Measurements from ENCODE around the gene PRSS2.

Gene PRSS2

DNA sequence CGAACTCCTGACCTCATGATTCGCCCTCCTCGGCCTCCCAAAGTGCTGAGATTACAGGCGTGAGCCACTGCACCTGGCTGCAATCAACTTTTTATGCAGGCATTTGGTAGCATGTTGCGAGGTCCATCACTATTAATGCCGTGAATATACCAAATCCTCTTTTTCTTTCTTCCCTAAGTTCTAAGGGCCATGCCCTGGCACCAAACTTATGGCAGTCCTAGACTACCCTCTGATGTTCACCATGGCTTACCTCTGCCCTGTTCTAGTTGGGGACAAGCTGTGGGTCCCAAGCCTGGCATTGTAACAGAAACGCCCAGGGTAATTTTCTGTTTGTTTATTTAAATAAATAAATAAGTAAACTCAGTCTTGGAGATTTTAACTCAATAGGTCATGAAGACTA, 13.3 kb downstream of the PRSS2 start:
- no peak overlapping the region for H3K4me3 ChIP-seq (ENCODE audit: low read length)
- DNase-seq (ENCODE audit: low read depth) = no peak
- TF ChIP-seq, protein P1, sequence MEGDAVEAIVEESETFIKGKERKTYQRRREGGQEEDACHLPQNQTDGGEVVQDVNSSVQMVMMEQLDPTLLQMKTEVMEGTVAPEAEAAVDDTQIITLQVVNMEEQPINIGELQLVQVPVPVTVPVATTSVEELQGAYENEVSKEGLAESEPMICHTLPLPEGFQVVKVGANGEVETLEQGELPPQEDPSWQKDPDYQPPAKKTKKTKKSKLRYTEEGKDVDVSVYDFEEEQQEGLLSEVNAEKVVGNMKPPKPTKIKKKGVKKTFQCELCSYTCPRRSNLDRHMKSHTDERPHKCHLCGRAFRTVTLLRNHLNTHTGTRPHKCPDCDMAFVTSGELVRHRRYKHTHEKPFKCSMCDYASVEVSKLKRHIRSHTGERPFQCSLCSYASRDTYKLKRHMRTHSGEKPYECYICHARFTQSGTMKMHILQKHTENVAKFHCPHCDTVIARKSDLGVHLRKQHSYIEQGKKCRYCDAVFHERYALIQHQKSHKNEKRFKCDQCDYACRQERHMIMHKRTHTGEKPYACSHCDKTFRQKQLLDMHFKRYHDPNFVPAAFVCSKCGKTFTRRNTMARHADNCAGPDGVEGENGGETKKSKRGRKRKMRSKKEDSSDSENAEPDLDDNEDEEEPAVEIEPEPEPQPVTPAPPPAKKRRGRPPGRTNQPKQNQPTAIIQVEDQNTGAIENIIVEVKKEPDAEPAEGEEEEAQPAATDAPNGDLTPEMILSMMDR (conservative IDR thresholded peaks at IDR 0.05; ENCODE audit: low read depth, low read length) = no peak

DNA sequence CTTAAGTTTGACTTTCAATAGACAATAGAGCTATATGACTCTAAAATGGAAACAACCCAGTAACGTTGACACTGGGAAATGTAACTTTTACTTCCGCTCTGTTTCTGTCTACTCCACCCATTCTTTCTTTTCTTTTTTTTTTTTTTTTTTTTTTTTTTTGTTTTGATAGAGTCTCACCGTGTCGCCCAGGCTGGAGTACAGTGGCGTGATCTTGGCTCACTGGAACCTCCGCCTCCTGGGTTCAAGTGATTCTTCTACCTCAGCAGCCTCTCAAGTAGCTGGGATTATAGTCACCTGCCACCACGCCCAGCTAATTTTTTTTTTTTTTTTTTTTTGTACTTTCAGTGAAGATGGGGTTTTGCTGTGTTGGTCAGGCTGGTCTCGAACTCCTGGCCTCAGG, 13.9 kb downstream of the PRSS2 start:
- H3K4me3 ChIP-seq (ENCODE audit: low read length) = no peak overlapping the region
- DNase-seq (ENCODE audit: low read depth) = no peak
- TF ChIP-seq, protein P1 (conservative IDR thresholded peaks at IDR 0.05; ENCODE audit: low read depth, low read length) = no peak

DNA sequence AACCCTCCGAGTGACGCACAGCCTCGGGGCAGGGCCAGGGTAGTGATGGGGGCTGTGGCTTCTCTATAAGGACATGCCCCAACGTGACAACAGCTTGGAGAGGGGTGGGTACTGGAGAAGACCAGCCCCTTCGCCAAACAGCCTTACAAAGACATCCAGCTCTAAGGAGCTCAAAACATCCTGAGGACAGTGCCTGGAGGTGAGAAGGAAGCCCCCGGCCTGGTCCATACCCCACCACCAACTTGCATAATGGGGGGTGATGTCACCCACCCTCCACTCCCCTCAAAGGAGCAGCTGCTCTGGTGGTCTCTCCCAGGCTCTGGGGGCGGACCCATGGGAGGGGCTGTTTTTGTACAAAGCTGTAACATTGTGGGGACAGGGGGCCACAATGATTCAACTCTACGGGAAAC, 15.1 kb downstream of the PRSS2 start:
- no peak for DNase-seq (ENCODE audit: low read depth)
- H3K4me3 ChIP-seq (ENCODE audit: low read length) = no peak overlapping the region
- TF ChIP-seq, protein P1 (conservative IDR thresholded peaks at IDR 0.05; ENCODE audit: low read depth, low read length) = no peak

DNA sequence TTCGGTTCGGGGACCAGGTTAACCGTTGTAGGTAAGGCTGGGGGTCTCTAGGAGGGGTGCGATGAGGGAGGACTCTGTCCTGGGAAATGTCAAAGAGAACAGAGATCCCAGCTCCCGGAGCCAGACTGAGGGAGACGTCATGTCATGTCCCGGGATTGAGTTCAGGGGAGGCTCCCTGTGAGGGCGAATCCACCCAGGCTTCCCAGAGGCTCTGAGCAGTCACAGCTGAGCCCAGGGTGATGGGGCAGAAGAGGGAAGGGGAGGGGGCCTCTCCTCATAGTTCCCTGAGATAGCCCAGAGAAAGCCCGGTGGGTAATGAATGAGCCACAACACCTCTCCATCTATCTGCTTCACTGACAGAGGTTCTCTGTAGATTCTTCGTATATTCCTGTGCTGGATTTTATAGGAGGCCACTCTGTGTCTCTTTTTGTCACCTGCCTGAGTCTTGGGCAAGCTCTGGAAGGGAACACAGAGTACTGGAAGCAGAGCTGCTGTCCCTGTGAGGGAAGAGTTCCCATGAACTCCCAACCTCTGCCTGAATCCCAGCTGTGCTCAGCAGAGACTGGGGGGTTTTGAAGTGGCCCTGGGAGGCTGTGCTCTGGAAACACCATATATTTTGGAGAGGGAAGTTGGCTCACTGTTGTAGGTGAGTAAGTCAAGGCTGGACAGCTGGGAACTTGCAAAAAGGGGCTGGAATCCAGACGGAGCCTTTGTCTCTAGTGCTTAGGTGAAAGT, 16.4 kb downstream of the PRSS2 start:
- DNase-seq (ENCODE audit: low read depth) = no peak
- TF ChIP-seq, protein P1 (conservative IDR thresholded peaks at IDR 0.05; ENCODE audit: low read depth, low read length) = no peak
- H3K4me3 ChIP-seq (ENCODE audit: low read length) = no peak overlapping the region

DNA sequence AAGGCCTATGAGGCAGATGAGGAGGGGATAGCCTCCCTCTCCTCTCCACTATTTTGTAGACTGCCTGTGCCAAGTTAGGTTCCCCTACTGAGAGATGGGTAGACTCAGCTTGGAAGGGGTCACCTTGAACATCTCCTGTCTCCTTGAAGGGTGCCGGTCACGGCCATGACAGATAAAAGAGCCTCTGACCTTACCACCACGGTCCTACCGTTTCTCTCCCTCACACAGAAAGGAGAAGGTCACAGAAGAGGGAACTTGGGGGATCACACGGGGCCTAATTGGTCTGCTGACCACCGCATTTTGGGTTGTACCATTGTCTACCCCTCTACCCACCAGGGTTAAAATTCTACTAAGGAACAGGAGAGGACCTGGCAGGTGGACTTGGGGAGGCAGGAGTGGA, 17.0 kb downstream of the PRSS2 start:
- TF ChIP-seq, protein P1 (conservative IDR thresholded peaks at IDR 0.05; ENCODE audit: low read depth, low read length) = no peak
- DNase-seq (ENCODE audit: low read depth) = no peak
- H3K4me3 ChIP-seq (ENCODE audit: low read length) = no peak overlapping the region

DNA sequence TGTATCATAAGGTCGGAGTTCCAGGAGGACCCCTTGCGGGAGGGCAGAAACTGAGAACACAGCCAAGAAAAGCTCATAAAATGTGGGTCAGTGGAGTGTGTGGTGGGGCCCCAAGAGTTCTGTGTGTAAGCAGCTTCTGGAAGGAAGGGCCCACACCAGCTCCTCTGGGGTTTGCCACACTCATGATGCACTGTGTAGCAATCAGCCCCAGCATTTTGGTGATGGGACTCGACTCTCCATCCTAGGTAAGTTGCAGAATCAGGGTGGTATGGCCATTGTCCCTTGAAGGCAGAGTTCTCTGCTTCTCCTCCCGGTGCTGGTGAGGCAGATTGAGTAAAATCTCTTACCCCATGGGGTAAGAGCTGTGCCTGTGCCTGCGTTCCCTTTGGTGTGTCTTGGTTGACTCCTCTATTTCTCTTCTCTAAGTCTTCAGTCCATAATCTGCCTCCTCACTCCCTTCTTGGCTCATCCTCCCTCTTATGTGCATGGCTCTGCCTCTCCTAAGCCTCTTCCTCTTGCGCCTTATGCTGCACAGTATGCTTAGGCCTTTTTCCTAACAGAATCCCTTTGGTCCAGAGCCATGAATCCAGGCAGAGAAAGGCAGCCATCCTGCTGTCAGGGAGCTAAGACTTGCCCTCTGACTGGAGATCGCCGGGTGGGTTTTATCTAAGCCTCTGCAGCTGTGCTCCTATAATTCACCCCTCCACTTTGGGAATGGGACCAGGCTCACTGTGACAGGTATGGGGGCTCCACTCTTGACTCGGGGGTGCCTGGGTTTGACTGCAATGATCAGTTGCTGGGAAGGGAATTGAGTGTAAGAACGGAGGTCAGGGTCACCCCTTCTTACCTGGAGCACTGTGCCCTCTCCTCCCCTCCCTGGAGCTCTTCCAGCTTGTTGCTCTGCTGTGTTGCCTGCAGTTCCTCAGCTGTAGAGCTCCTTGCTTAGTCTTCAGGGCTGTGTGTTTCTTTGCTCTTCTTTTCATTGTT, 17.8 kb downstream of the PRSS2 start:
- no peak for DNase-seq (ENCODE audit: low read depth)
- TF ChIP-seq, protein P1 (conservative IDR thresholded peaks at IDR 0.05; ENCODE audit: low read depth, low read length) = no peak
- no peak overlapping the region for H3K4me3 ChIP-seq (ENCODE audit: low read length)

Data from retinal pigment epithelial cell (primary cell).